ENCODE measurements around the gene ZNF440. TPM values are rescaled to one million over a fixed set of nuclear protein-coding genes. Genes with fewer than 3 reads are reported as not detected.
"Not testable (repeated sequence)": the region's sequence is repeated elsewhere in the genome, so short reads cannot be mapped to it uniquely, and the experiment has no call there.

The ZNF440 gene
- total RNA-seq, 4 donors from 2014 or later: 6.3 to 14.5 (median 10.2) TPM

DNA sequence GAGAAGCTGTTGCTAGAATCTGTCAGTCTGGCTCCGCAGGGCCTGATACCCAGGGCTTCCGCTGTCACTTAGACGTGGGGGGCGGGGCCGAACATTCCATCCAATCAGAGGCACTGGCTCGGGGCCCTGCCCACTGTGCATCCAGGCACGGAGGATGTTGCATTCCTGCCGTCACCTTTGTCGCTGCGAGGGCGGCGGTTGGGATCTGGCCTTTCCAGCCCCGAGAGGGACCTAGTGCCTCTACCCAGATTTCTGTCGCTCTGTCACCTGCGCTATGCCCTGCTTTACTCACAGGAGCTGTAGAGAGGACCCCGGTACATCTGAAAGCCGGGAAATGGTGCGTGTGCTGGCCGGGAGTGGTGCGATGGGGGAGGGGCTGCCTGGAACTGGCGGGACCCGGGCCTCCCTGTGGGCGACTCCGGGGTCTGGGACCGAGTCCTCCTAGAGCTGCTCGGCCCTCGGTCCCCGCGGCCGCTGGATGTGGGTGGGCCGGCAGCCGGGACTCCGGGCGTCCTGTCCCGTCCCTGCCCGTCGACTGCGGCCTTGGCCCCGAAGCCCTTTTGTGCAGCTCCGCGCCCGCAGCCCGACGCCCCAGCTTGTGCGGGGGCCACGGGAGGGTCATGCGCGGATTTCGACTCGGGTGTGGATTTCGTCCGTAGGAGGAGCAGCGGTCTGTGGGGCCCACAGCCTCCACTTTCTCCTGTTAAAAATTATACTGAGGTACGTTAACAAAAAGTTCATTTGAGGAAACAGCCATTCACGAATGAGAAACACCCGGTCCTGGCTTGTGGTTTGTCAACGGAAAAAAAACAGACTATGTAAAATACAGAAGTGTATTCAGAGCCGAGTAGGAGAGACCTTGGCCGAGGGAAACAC lies 34.8 kb downstream of the ZNF440 start, which contains the start of gene ZNF439:
ZNF439 (plus strand) TSS at position 133 of the 876 bp plus-strand sequence; CDS start at position 275, 142 bp downstream.
- H3K4me1 ChIP-seq: peaks cover 0 to 18% (median 0%) of the 10 kb centered on the region in 4 donors
- H3K36me3 ChIP-seq: peaks cover 0 to 22% (median 0%) of the 10 kb centered on the region in 3 donors
- H3K27ac ChIP-seq: peak within 1 kb of the TSS; percentile 56 to 83 (median 78)
- WGBS, 2 donors: 1 to 7% methylated on average over 24 to 58 of the region's 59 CpGs
- H3K4me3 ChIP-seq: peak within 1 kb of the TSS; percentile 45 to 77 (median 65)
- peak; percentile 84 to 91 for DNase-seq (ENCODE audit: low spot score in 2 of 2)
- H3K27me3 ChIP-seq: no peaks in the 10 kb centered on the region
- TF ChIP-seq POLR2A (IDR thresholded peaks at IDR 0.05): peak in 1 of 2 donors; percentile 53
- TF ChIP-seq, protein P1, sequence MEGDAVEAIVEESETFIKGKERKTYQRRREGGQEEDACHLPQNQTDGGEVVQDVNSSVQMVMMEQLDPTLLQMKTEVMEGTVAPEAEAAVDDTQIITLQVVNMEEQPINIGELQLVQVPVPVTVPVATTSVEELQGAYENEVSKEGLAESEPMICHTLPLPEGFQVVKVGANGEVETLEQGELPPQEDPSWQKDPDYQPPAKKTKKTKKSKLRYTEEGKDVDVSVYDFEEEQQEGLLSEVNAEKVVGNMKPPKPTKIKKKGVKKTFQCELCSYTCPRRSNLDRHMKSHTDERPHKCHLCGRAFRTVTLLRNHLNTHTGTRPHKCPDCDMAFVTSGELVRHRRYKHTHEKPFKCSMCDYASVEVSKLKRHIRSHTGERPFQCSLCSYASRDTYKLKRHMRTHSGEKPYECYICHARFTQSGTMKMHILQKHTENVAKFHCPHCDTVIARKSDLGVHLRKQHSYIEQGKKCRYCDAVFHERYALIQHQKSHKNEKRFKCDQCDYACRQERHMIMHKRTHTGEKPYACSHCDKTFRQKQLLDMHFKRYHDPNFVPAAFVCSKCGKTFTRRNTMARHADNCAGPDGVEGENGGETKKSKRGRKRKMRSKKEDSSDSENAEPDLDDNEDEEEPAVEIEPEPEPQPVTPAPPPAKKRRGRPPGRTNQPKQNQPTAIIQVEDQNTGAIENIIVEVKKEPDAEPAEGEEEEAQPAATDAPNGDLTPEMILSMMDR (IDR thresholded peaks at IDR 0.05): no peak
- peak; percentile 15 to 75 for TF ChIP-seq EP300 (IDR thresholded peaks at IDR 0.05)
- peaks cover 0 to 4% (median 0%) of the 10 kb centered on the region in 4 donors for H3K9me3 ChIP-seq

DNA sequence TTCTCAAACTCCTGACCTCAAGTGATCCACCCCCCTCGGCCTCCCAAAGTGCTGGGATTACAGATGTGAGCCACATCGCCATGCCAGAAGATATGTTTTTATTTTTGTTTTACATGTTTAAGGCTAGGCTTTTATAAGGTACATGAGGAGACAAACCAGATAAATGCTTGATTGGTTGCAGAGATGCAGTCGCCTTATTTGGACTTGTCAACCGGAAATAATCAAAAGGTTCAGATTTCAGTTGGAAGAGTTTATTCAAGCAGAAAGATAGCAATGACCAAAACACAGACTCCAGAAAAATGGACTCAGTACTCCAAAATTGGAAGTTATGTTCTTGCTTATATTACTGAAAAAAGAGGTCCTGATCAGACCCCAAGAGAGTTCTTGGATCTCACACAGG lies 36.2 kb downstream of the ZNF440 start:
- H3K9me3 ChIP-seq; H3K27ac ChIP-seq; DNase-seq (ENCODE audit: low spot score in 2 of 2); H3K27me3 ChIP-seq; H3K4me3 ChIP-seq: not testable (repeated sequence)
- 94 to 95% methylated on average over 4 of the region's 4 CpGs for whole genome bisulfite sequencing, 2 donors
- Histone ChIP-seq H3K36me3 (peaks cover 0 to 36% (median 0%) of the 10 kb centered on the region in 3 donors), H3K4me1 (peaks cover 0 to 18% (median 0%) of the 10 kb centered on the region in 4 donors)

DNA sequence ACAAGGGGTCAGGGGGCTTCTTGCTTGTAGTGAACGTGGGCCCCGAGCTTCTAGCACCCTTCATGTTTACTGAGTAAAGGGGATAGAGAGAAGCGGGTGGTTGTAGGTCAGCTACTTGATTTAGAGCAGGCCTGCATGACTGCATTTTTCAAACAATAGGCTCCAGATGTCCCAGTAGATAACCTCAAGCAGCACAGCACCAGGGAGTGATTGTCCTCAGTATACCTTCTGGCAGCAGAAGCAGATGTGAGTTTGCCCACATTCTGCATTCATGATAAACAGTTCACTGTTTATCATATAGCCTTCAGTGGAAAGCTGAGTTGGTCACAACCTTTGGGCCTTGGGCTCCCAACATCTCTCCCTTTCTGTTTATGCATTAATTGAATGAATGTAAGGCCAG lies 39.3 kb downstream of the ZNF440 start:
- no peak for TF ChIP-seq POLR2A (IDR thresholded peaks at IDR 0.05)
- TF ChIP-seq EP300 (IDR thresholded peaks at IDR 0.05): no peak
- TF ChIP-seq, protein P1 (IDR thresholded peaks at IDR 0.05): no peak
- H3K4me3 ChIP-seq: no peak overlapping the region
- H3K4me1 ChIP-seq: peaks cover 0 to 13% (median 0%) of the 10 kb centered on the region in 4 donors
- H3K27ac ChIP-seq: no peak overlapping the region
- peaks cover 0 to 23% (median 0%) of the 10 kb centered on the region in 4 donors for H3K9me3 ChIP-seq
- peaks cover 0 to 53% (median 0%) of the 10 kb centered on the region in 3 donors for H3K36me3 ChIP-seq
- DNase-seq (ENCODE audit: low spot score in 2 of 2): no peak
- no peaks in the 10 kb centered on the region for H3K27me3 ChIP-seq
- 85 to 98% methylated on average over 3 of the region's 3 CpGs for WGBS, 2 donors

DNA sequence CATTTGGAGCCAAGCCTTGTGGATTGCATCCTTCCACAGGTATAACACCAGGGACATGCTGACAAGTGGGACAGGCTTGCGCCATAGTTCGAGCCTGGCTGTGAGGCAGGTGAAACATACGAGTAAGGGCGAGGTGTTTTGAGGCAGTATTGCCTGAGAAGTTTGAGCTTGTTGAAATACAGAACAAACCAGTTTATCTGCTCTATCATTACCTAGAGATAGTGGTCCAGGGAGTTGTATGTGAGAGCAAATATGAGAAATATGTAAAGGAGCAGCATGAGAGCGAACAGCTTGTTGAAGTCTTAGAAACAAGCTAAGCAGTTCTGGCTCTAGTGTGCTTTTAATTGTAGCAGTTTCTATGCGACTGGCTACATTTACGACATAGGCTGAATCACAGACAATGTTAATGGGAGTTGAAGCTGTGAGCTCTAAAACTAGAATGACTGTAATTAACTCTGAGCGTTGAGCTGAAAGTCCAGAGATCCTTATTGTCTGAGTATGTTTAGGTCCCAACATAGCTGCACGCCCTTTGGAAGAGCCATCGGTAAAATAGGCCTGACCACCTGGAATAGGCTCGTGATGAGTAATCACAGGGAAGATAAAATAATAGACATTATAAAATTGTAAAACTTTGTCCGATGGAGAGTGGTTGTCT lies 42.6 kb downstream of the ZNF440 start:
- Histone ChIP-seq H3K4me3 (no peak overlapping the region), H3K27me3 (no peaks in the 10 kb centered on the region), H3K27ac (no peak overlapping the region), H3K4me1 (no peaks in the 10 kb centered on the region), H3K9me3 (peaks cover 0 to 57% (median 10%) of the 10 kb centered on the region in 4 donors), H3K36me3 (peaks cover 0 to 85% (median 0%) of the 10 kb centered on the region in 3 donors)
- 80 to 82% methylated on average over 12 of the region's 12 CpGs for WGBS, 2 donors
- DNase-seq (ENCODE audit: low spot score in 2 of 2): no peak
- TF ChIP-seq EP300 (IDR thresholded peaks at IDR 0.05) (no peak), POLR2A (IDR thresholded peaks at IDR 0.05) (no peak)
- TF ChIP-seq, protein P1 (IDR thresholded peaks at IDR 0.05): no peak

DNA sequence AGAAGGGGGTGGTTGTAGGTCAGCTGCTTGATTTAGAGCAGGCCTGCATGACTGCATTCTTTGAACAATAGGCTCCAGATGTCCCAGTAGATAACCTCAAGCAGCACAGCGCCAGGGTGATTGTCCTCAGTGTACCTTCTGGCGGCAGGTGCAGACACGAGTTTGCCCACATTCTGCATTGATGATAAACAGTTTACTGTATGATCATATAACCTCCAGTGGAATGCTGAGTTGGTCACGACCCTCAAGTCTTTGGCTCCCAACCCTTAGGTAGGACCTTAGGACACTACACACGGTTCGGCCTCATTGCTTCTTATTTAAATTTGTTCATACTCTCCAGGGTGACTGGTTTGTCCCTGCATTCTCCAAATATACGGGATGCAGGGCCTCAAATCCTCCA lies 46.6 kb downstream of the ZNF440 start:
- DNase-seq (ENCODE audit: low spot score in 2 of 2): no peak
- H3K9me3 ChIP-seq: peaks cover 0 to 87% (median 19%) of the 10 kb centered on the region in 4 donors
- no peak overlapping the region for H3K27ac ChIP-seq
- peaks cover 0 to 84% (median 0%) of the 10 kb centered on the region in 3 donors for H3K36me3 ChIP-seq
- no peak overlapping the region for H3K4me3 ChIP-seq
- WGBS, 2 donors: 97 to 99% methylated on average over 7 of the region's 7 CpGs
- no peaks in the 10 kb centered on the region for H3K27me3 ChIP-seq
- no peaks in the 10 kb centered on the region for H3K4me1 ChIP-seq
- no peak for TF ChIP-seq EP300 (IDR thresholded peaks at IDR 0.05)
- TF ChIP-seq, protein P1 (IDR thresholded peaks at IDR 0.05): no peak
- TF ChIP-seq POLR2A (IDR thresholded peaks at IDR 0.05): no peak

All from tibial nerve (tissue), 4 donors.